SHP77 treated with DMSO at 0.1 percent for 48 hours (cell line): Measurements from ENCODE around the gene VCAN.
A peak's percentile ranks its signal among the peaks of the same experiment; 100 is the strongest.

Experiments used
- DNase-seq: peaks from one replicate; lab custom pipeline; 2025; lab: John Stamatoyannopoulos, UW

The VCAN gene

GRCh38 chr5:83564069-83564749 is 92.7 kb downstream of the VCAN start:
- DNase-seq: peak; percentile 37

GRCh38 chr5:83567741-83568140 is 96.2 kb downstream of the VCAN start:
- no peak for DNase-seq

- DNase-seq: no peak
Measured at GRCh38 chr5:83568186-83568585, 96.6 kb downstream of the VCAN start.

GRCh38 chr5:83570916-83571315 is 99.4 kb downstream of the VCAN start:
- DNase-seq: no peak

- DNase-seq: no peak
Measured at GRCh38 chr5:83572271-83572670, 100.7 kb downstream of the VCAN start.

- DNase-seq: no peak
Measured at GRCh38 chr5:83576341-83576740, 104.8 kb downstream of the VCAN start.

GRCh38 chr5:83577036-83577636 is 105.6 kb downstream of the VCAN start:
- DNase-seq: no peak

GRCh38 chr5:83583859-83584258 is 112.3 kb downstream of the VCAN start:
- DNase-seq: no peak

- no peak for DNase-seq
Measured at GRCh38 chr5:83586874-83587776, 115.6 kb downstream of the VCAN start.

GRCh38 chr5:83589786-83590185 is 118.2 kb downstream of the VCAN start:
- DNase-seq: peak; percentile 80

- no peak for DNase-seq
Measured at GRCh38 chr5:83590966-83591365, 119.4 kb downstream of the VCAN start.

GRCh38 chr5:83595217-83595616 is 123.7 kb downstream of the VCAN start:
- DNase-seq: no peak

GRCh38 chr5:83608122-83608521 is 136.6 kb downstream of the VCAN start:
- DNase-seq: peak; percentile 45

- DNase-seq: no peak
Measured at GRCh38 chr5:83614841-83615240, 143.3 kb downstream of the VCAN start.

- DNase-seq: no peak
Measured at GRCh38 chr5:83628360-83628759, 156.8 kb downstream of the VCAN start.
